HUES48 (cell line): ENCODE results near the gene ZCCHC8.
A peak's percentile ranks its signal among the peaks of the same experiment; 100 is the strongest.

Experiments
- H3K27ac ChIP-seq: one replicate; pipeline ENCODE4 v1.7.0; 2013; ENCODE audit warnings: low read depth, low read length, inconsistent platforms
- H3K27me3 ChIP-seq: 2 replicates; pipeline ENCODE4 v1.6.1; 2013; ENCODE audit warnings: mild to moderate bottlenecking, low read length; ENCODE audit not compliant: control insufficient read depth, insufficient read depth
- H3K36me3 ChIP-seq: 2 replicates; pipeline ENCODE4 v1.6.1; 2013; ENCODE audit warnings: low read length; ENCODE audit not compliant: control insufficient read depth, insufficient read depth
- H3K4me1 ChIP-seq: 2 replicates; pipeline ENCODE4 v1.6.1; 2013; ENCODE audit warnings: mild to moderate bottlenecking, low read length; ENCODE audit not compliant: control insufficient read depth, insufficient read depth
- H3K4me3 ChIP-seq: 2 replicates; pipeline ENCODE4 v1.5.1; 2013; ENCODE audit warnings: mild to moderate bottlenecking, low read depth, low read length
- H3K9ac ChIP-seq: 2 replicates; pipeline ENCODE4 v1.6.1; 2013; ENCODE audit warnings: mild to moderate bottlenecking, low read depth, low read length, moderate library complexity
- H3K9me3 ChIP-seq: 2 replicates; pipeline ENCODE4 v1.6.1; 2013; ENCODE audit warnings: low read length; ENCODE audit not compliant: control insufficient read depth, insufficient read depth

Gene ZCCHC8

GRCh38 chr12:122421821-122422729, 78.7 kb downstream of the ZCCHC8 start, which contains the start of gene CLIP1:
TSS of gene CLIP1 (minus strand) at chr12:122422669. CDS start at chr12:122380452, 42,217 bp downstream.
- H3K36me3 ChIP-seq, result no peaks in the 10 kb centered on the region
- peak within 1 kb of the TSS; percentile 94 for H3K27ac ChIP-seq
- H3K4me1 ChIP-seq, result peaks cover 12% of the 10 kb centered on the region
- H3K9ac ChIP-seq, result peak within 1 kb of the TSS; percentile 78
- H3K9me3 ChIP-seq, result no peaks in the 10 kb centered on the region
- H3K27me3 ChIP-seq, result no peaks in the 10 kb centered on the region
- H3K4me3 ChIP-seq, result peak within 1 kb of the TSS; percentile 77
